NCI-H2196 treated with DMSO at 0.1 percent for 48 hours (cell line): ENCODE measurements around the gene CLINT1.
"Not testable (repeated sequence)": the region's sequence is repeated elsewhere in the genome, so short reads cannot be mapped to it uniquely, and the experiment has no call there.

Source experiments
- DNase-seq: peaks from one replicate; lab custom pipeline; 2025; ENCODE audit not compliant: unreplicated experiment; lab: John Stamatoyannopoulos, UW

CLINT1 gene

GRCh38 chr5:157864067-157864466 is 5.1 kb upstream of the CLINT1 start:
- DNase-seq: no peak

- no peak for DNase-seq
These were observed 3.4 kb upstream of the CLINT1 start for GRCh38 chr5:157862183-157862851.

- no peak for DNase-seq
These were observed 2.2 kb upstream of the CLINT1 start for GRCh38 chr5:157860898-157861890.

GRCh38 chr5:157859227-157859575 is 256 bp upstream of the CLINT1 start:
- no peak for DNase-seq

- no peak for DNase-seq
These were observed 974 bp downstream of the CLINT1 start for GRCh38 chr5:157857816-157858526.

GRCh38 chr5:157855404-157855994 is 3.4 kb downstream of the CLINT1 start:
- no peak for DNase-seq

- DNase-seq: not testable (repeated sequence)
These were observed 5.6 kb downstream of the CLINT1 start for GRCh38 chr5:157853365-157853764.

GRCh38 chr5:157845914-157846598 is 12.9 kb downstream of the CLINT1 start:
- no peak for DNase-seq

GRCh38 chr5:157842787-157843186 is 16.2 kb downstream of the CLINT1 start:
- DNase-seq: no peak

- DNase-seq: no peak
These were observed 16.8 kb downstream of the CLINT1 start for GRCh38 chr5:157842185-157842584.

GRCh38 chr5:157839157-157839795 is 19.7 kb downstream of the CLINT1 start:
- DNase-seq: no peak

GRCh38 chr5:157836121-157836753 is 22.7 kb downstream of the CLINT1 start:
- no peak for DNase-seq

- DNase-seq: no peak
These were observed 23.9 kb downstream of the CLINT1 start for GRCh38 chr5:157835041-157835440.

GRCh38 chr5:157828944-157829639 is 29.9 kb downstream of the CLINT1 start:
- no peak for DNase-seq

GRCh38 chr5:157828105-157828943 is 30.6 kb downstream of the CLINT1 start:
- DNase-seq: no peak

GRCh38 chr5:157827423-157827822 is 31.5 kb downstream of the CLINT1 start:
- DNase-seq: no peak

GRCh38 chr5:157823655-157824054 is 35.3 kb downstream of the CLINT1 start:
- no peak for DNase-seq
